Measurements from ENCODE around the gene OAF.

The OAF gene

DNA sequence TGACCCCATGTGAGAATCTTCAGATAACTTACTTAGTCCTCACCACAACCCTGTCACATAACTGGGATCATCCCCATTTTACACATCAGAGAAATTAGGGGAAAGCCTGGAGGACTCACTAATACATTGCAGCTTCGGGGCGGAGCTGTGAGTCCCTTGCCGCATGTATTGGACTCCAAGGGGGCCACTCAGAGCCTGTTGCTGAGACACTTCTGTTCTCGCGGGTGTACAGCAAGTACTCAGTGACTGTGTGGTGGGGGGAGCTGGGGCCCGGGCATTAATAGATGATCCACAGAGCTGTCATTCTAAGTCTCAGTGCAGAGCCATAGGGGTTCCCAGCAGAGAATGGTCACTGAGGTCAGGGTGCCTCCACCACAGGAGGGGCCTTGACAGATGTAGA lies 13.5 kb downstream of the OAF start:
- no peak for DNase-seq

- DNase-seq = no peak
Observed at GRCh38 chr11:120224972-120225909, 14.4 kb downstream of the OAF start.

DNA sequence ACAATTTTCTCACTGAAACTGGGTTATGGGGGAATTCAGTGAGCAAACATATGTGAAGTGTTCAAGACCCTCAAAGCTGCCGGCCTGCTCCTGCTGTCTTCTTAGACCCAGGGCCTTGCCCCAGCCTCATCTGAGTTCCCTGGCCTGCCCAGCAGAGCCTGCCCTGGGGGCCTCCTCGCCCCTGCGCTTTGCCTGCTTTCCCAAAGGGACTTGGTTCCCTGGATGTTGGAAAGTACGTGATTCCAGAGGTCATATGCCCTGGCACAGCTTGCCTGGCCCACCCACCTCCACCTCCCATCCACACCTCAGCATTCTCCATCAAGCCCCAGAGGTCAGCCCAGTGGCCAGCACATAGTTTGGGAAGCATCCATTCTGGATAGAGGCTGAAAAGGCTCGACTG lies 15.4 kb downstream of the OAF start:
- DNase-seq = no peak

DNA sequence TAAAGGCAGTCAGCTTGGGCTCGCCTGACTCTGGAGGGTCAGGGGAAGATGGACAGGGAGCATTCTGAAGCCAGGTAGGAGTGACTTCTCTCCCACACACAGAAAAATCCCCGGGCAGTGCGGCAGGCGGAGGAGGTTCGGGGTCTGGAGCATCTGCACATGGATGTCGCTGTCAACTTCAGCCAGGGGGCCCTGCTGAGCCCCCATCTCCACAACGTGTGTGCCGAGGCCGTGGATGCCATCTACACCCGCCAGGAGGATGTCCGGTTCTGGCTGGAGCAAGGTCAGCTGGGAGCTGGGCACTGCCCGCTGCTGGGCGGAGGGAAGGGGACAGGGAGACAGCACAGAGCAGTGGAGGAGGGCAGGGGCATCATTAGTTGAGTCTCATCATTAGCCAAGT lies 15.9 kb downstream of the OAF start:
- no peak for DNase-seq

DNA sequence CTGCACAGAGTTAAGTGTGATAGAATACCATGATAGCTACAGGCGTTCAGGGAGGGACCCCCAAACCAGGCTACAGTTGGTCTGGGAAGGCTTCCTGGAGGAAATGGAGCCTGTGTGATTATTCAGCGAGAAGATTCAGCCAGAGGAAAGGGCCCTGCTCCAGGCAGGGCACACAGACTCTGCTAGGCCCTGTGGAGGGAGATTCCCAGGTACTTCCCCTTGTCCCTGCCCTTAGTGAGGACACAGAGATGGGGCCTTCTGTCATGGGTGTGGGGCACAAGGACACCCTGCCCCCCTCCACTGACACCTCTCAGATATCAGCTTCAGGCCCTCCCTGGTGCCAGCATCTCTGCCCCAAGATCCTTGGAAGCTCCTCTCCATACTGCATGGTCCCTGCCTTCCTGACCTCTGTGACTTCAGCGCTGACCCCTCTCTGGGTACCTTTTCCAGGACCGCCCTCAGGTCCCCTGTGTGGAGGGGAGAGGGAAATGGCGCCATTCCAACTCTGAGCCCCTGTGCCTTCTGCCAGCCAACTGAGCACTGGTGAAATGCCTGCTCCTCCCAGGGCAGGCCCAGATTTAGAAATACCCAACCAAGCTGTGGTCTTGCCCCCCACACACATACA lies 16.5 kb downstream of the OAF start:
- DNase-seq = no peak

- no peak for DNase-seq
Observed at GRCh38 chr11:120228794-120229384, 18.1 kb downstream of the OAF start.

- DNase-seq = no peak
Observed at GRCh38 chr11:120229451-120230424, 18.9 kb downstream of the OAF start.

- DNase-seq = no peak
Observed at GRCh38 chr11:120230433-120231071, 19.7 kb downstream of the OAF start.

- DNase-seq = no peak
Observed at GRCh38 chr11:120231963-120232362, 21.1 kb downstream of the OAF start.

GRCh38 chr11:120233207-120233803 lies 22.5 kb downstream of the OAF start:
- DNase-seq = no peak

DNA sequence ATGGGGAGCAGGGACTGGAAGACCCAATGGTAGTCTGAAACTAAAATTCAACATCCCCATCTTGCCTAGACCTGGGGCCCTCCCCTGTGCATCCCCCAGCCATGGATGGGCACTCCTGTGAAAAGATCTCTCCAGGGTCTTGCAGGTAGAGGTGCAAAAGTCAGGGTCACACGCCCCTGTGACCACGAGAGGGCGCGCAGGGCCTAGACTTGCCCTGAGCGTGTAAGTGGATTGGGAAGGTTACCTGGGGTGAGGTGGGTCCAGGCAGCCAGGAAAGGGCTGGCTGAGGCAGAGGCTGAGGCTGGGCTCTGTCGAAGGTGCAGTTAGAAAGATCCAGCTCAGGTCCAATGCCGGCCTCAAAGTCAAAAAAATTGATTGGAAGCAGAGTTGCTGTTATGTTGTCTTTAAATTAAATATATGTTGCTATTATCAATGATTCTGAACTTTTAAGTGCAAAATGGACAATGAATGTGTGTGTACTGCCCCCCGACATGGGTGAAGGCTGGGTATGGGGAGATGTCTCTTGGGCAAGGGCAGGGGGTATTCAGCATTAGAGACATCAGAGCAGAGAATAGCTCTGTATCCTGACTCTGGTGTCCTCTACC lies 24.3 kb downstream of the OAF start:
- peak; percentile 58 for DNase-seq

DNA sequence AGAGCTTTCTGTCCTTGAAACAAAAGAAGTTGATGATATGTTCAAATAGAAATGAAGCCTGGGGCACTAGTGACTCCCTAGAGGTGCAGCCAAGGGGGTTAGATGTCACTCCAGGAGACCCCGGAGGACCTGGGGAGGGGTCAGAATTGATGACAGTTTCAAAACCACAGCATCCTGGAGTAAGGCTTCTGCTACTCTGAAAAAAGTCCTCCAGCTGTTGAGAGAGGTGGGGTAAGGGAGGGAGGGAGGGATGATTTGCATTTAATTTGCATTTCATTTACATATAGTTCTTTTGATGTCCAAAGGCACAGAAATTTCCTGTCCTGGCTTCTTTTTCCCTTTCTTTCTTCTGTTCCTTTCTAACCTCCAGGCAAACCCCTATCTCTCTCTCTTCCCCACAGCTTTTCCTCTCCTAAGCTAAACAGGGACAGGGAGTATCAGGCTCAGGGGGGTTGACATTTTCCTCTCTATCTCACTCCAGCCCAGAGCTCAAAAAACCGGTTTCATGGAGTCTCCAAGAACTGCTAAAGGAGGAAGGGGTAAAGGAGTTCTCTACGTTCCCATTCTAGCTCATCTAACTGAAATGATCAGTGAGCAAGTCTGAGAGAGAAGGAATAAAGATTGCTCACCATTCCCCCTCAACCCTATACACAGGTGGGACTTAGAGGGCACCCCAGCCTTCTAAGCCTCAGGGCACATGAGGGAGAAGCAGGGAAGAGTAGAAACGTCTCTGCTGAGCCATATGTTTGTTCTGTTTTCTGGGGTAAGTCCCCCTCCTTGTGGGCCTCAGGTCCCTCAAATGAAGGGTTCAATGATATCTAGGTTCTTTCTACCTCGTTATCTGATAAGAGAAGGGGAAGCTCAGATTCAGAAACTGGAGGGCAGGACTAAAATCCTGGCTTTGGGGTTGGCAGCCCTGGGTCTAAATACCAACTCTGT lies 25.6 kb downstream of the OAF start:
- no peak for DNase-seq

DNA sequence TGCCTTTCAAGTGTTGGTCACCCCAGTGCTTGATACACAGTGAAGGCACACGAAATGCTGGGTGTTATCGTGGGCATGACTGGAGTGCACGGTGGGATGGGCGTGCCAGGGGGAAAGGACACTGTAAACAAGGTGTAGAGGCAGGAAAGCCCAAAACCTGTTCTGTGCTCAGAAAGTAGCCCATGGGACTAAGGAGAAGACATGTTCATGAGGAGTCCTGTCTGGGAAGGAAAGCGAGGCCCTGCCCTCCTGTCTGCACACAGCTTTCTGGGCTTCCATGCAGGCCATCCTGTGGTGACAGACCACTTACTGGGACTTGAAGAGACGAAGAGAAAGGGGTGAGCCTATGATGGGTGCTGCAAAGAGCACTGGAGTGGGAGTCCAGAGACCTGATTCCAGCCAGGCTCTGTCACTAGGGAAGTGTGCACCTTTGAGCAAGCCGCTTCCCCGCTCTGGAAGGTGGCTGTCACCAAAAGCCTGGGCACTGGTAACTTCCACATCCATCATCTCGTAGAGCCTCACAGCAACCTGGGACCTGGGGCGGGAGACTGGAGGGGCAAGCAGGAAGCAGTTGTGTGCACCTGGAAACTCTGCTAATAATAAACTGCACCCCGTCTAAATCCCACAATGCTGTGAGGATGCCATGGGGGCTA lies 28.3 kb downstream of the OAF start:
- DNase-seq = no peak

GRCh38 chr11:120239713-120240640 lies 29.1 kb downstream of the OAF start, which contains the start of gene POU2F3:
TSS of gene POU2F3 (plus strand) at chr11:120240140. CDS start at chr11:120240344, 204 bp downstream.
- DNase-seq = no peak

- no peak for DNase-seq
Observed at GRCh38 chr11:120240866-120241265, 30.0 kb downstream of the OAF start.

DNA sequence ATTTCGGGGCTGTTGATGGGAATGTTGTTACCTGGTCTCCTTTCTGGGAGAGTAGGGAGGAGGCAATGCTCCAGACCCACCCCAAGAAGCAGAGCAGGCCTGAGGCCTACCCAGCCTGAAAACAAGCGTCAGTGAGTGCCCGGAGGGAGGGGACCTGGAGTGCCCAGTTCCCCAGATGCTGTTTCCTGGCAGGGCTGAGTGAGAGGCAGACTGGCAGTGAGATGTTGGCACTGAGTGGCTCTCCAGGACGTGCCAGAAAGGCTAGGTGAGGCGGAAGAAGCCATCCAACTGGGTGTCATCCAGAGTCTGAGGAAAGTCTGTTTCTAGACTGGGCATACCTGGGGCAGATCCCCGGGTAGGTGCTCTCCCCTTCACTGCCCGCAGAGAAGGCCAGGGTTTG lies 30.4 kb downstream of the OAF start:
- no peak for DNase-seq

- DNase-seq = no peak
Observed at GRCh38 chr11:120243221-120243620, 32.4 kb downstream of the OAF start.
